Activated naive CD8-positive, alpha-beta T cell treated with anti-CD3 and anti-CD28 coated beads, Interleukin-2, amount 10 ng/mL, durations not matched to agents 7 days and 5 days (primary cell): ENCODE measurements around the gene XXYLT1. TPM values are rescaled to one million over a fixed set of nuclear protein-coding genes. Genes with fewer than 3 reads are reported as not detected.

Experiments used
- ATAC-seq: fragments of 150-1000 bp; cut with Tn5 transposase; one replicate; pipeline ENCODE4 v1.10.0; 2021; ENCODE audit warnings: low read depth, moderate library complexity
- POLR2A ChIA-PET: fragments of 350-600 bp; sonication (Branson Sonifier 250); formaldehyde crosslinking; loops from one replicate; lab custom pipeline; 2021; ENCODE audit warnings: antibody characterized with exemption; lab: Charles Lee
- DNase-seq: peaks from one replicate; pipeline ENCODE4 v3.0.0; 2021
- H3K27ac Mint-ChIP-seq: one replicate; pipeline ENCODE4 v1.8.0; 2022; ENCODE audit warnings: mild to moderate bottlenecking, mixed read lengths
- H3K27me3 Mint-ChIP-seq: one replicate; pipeline ENCODE4 v1.8.0; 2022; ENCODE audit warnings: mild to moderate bottlenecking, moderate library complexity, mixed read lengths
- H3K36me3 Mint-ChIP-seq: one replicate; pipeline ENCODE4 v1.8.0; 2021; ENCODE audit warnings: mild to moderate bottlenecking, mixed read lengths
- H3K4me1 Mint-ChIP-seq: one replicate; pipeline ENCODE4 v1.8.0; 2021; ENCODE audit warnings: mixed read lengths
- H3K4me3 Mint-ChIP-seq: one replicate; pipeline ENCODE4 v1.8.0; 2022; ENCODE audit warnings: mild to moderate bottlenecking, moderate library complexity, mixed read lengths
- H3K9me3 Mint-ChIP-seq: one replicate; pipeline ENCODE4 v1.8.0; 2021; ENCODE audit warnings: mixed read lengths
- total RNA-seq, 2 experiments: library from RNA; stranded (reverse); gene quantifications; one replicate each; pipeline ENCODE4 v1.2.3, GENCODE V29; 2021

The XXYLT1 gene
- total RNA-seq, 2 experiments from 2014 or later: 6.8 to 8.3 TPM

GRCh38 chr3:195076981-195077610, 193.9 kb downstream of the XXYLT1 start:
- DNase-seq (no peak), ATAC-seq (no peak)

GRCh38 chr3:195075941-195076875, 194.8 kb downstream of the XXYLT1 start:
- H3K9me3 Mint-ChIP-seq: no peaks in the 10 kb centered on the region
- H3K27ac Mint-ChIP-seq: no peak overlapping the region
- no peak for ATAC-seq

More at GRCh38 chr3:195076981-195077610, 193.9 kb downstream of the XXYLT1 start:
- no peaks in the 10 kb centered on the region for H3K9me3 Mint-ChIP-seq
- H3K27me3 Mint-ChIP-seq: no peaks in the 10 kb centered on the region
- H3K36me3 Mint-ChIP-seq: no peaks in the 10 kb centered on the region
- peaks cover 5% of the 10 kb centered on the region for H3K4me1 Mint-ChIP-seq
- H3K4me3 Mint-ChIP-seq: no peak overlapping the region
- no peak overlapping the region for H3K27ac Mint-ChIP-seq
- POLR2A ChIA-PET: no interaction called here

DNA sequence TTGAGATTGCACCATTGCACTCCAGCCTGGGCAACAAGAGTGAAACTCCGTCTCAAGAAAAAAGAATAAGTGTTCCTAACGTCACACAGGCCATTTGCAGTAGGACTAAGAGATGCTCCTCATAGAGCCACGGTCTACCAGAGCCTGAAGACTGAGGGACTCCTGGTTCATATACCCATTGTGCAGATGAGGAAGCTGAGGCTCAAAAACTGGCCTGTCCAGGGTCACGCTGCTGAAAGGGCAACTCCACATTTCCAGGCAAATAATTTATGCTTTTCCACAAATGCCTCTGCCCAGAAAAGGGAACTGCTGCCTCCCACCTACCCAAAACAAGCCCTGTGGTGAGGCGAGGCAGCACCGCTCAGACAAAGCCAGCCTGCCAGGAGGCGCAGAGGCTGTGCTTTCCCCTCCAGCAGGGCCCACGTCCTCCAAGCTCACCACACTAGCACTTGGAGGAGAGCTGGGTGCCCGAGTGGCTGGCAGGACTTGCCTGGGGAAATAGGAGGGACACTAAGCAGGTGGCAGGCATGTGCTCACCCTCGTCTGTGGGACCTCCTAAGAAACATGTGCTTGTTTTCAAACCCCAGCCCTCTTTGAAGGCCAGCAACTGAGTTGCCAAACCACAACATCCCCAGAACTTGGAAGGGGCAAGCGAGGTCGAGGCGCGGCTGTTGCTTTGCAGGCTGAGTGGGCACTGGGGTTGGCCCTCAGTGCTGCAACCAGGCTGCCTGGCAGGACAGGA, 195.6 kb downstream of the XXYLT1 start:
- Mint-ChIP-seq H3K27me3 (no peaks in the 10 kb centered on the region), H3K27ac (no peak overlapping the region), H3K9me3 (no peaks in the 10 kb centered on the region), H3K4me3 (no peak overlapping the region), H3K4me1 (peaks cover 5% of the 10 kb centered on the region), H3K36me3 (no peaks in the 10 kb centered on the region)
- POLR2A ChIA-PET: no interaction called here
- DNase-seq (no peak), ATAC-seq (no peak)

More at GRCh38 chr3:195075941-195076875, 194.8 kb downstream of the XXYLT1 start:
- Mint-ChIP-seq H3K4me3 (no peak overlapping the region), H3K4me1 (peaks cover 5% of the 10 kb centered on the region), H3K27me3 (no peaks in the 10 kb centered on the region), H3K36me3 (no peaks in the 10 kb centered on the region)
- POLR2A ChIA-PET: no interaction called here
- no peak for DNase-seq

DNA sequence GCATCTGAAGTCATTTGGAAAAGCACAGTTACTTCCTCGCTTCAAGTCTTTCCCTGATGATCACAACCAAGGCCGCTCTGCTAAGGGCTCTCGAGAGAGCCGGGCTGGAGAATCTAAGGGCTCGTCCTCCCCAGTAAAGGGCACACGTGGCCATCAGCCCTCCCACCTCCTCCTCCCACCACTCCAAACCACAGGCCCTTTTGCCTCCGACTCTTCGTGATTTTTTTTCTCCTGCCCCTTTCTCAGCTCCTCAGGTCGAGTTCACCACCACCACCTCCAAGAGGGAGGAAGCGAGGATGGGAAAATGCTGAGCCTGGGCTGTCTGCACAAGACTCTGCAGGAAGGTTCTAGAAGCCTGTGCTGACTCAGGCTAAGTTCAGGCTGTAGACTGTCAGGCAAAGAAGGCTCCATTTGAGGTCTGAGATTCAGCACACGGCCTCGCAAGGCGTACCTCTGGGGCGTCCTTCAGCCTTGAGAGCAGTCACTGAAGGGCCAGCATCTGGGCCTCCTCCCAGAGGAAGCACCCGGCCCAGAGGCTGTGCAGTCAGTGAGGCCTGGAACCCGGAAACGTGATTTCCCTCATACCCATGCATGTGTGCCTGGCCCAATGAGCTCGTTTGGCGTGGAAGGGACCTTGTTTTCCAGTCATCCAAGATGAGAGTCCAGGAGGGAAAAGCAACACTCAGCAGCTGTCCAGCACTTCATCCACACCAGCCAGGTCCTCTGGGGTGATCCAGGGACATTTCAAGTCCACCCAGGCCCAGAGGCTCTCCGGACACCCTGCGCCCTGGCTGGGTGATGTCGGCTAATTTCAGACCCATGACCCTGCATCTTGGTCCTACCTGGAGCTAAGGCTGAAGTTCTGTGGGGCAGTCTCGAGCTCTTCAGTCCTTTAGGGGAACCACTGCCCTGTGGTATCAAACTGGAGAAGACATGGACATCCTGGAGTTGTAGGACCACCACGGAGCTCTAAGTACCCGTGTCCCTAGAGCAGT, 196.8 kb downstream of the XXYLT1 start:
- Mint-ChIP-seq H3K36me3 (no peaks in the 10 kb centered on the region), H3K27ac (no peak overlapping the region), H3K9me3 (no peaks in the 10 kb centered on the region), H3K4me3 (no peak overlapping the region), H3K4me1 (no peaks in the 10 kb centered on the region), H3K27me3 (no peaks in the 10 kb centered on the region)
- POLR2A ChIA-PET: no interaction called here
- ATAC-seq (no peak), DNase-seq (peak; percentile 9)

DNA sequence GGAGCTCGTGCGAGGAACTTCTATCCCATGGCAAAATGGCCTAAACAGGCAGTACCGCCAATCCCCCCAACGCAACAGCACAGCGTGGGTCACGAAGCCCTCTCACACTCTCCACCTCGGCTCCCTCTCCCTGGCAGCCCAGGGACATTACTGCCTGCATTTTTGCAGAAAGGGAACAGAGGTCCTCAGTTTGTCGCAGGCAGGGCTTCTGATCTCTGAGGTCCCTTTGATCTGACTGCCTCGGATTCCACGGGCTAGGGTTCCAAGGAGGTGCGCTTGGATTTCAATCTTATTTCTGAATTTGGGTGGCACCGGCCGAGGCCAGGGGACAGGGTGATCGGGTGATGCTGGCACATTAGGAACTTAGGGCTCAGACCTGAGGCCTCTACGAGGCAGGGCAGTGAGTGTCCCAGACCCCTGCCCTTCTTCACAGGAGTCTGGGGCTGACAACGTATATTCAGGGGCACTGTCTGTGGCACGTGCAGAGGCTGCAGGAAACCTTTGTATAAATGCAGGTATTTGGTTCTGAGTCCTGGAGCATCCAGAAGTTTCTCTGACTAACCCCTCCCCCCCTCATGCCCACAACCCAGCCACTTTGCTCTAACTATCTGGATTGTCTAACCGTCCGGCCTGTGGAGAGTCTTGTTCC, 197.9 kb downstream of the XXYLT1 start:
- Mint-ChIP-seq H3K27me3 (no peaks in the 10 kb centered on the region), H3K36me3 (no peaks in the 10 kb centered on the region), H3K9me3 (no peaks in the 10 kb centered on the region), H3K27ac (no peak overlapping the region), H3K4me1 (no peaks in the 10 kb centered on the region), H3K4me3 (no peak overlapping the region)
- POLR2A ChIA-PET: no interaction called here
- DNase-seq (peak; percentile 11), ATAC-seq (no peak)

DNA sequence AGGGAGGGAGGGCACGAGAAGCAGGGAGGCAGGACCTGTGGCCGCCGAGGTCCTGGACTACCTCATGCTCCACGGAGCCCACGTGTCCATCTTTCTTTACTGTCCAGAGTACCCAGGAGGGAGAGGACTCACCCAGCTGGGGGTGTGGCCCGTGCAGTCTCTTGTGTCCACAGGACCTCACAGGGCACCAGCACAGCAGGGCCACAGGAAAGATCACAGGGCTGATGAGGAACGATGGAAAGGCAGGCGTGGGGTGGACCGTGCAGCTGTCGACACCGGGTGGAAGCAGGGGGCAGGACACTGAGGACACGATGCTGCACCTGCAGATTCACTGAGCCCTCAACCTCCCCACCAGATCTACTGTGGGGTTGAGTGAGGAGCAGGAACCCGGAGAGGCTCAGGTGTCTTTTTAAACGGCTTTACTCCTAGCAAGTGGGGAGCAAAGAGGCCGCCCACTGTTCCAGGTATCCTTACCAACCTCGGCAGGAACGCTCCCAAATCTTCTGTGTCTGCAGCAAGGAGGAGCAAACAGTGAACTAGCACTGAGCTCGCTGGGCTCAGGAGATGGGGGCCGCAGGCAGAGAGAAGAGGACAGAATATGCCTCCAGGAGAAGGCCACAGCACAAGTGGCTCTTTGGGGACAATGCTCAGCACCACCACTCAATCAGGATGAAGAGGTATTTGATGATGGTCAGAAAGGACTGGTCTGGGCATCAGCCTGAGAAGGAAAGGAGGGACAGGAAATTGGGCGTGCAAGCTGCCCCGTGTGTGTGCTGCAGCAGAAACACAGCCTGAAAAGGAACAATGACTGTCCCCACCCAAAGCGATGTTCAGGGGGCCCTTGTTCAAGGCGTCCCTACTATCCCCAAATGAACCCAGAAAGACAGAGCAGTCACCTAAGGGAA, 198.8 kb downstream of the XXYLT1 start:
- H3K9me3 Mint-ChIP-seq: no peaks in the 10 kb centered on the region
- H3K27ac Mint-ChIP-seq: no peak overlapping the region
- H3K4me1 Mint-ChIP-seq: no peaks in the 10 kb centered on the region
- no peaks in the 10 kb centered on the region for H3K27me3 Mint-ChIP-seq
- ATAC-seq (no peak), DNase-seq (peak; percentile 22)
- peaks cover 3% of the 10 kb centered on the region for H3K36me3 Mint-ChIP-seq
- no peak overlapping the region for H3K4me3 Mint-ChIP-seq
- POLR2A ChIA-PET: no interaction called here

- H3K27me3 Mint-ChIP-seq: no peaks in the 10 kb centered on the region
- H3K4me3 Mint-ChIP-seq: no peak overlapping the region
- no peak overlapping the region for H3K27ac Mint-ChIP-seq
- H3K9me3 Mint-ChIP-seq: peaks cover 1% of the 10 kb centered on the region
- peaks cover 6% of the 10 kb centered on the region for H3K36me3 Mint-ChIP-seq
- POLR2A ChIA-PET: no interaction called here
- no peaks in the 10 kb centered on the region for H3K4me1 Mint-ChIP-seq
- ATAC-seq: no peak
- DNase-seq: peak; percentile 14
Observed at GRCh38 chr3:195071011-195071728, 199.8 kb downstream of the XXYLT1 start.

DNA sequence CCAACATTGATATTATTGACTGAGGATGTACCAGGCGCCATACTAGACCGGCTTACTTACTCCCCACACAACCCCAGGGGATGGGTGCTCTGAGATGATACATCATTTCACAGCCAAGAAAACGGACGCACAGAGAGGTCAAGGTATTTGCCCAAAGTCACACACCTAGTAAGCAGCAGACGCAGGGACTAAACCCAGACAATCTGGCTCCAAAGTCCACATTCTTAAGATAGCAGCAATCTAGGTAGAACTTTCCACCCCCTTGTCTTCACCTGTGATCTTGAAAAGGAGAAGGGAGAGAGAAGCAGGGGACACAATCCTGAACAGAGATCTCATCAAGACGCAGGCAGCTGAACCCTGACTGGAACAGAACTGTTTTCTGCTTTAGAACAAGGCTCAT, 200.6 kb downstream of the XXYLT1 start:
- H3K36me3 Mint-ChIP-seq: peaks cover 11% of the 10 kb centered on the region
- no peak overlapping the region for H3K27ac Mint-ChIP-seq
- ATAC-seq: no peak
- peak; percentile 0 for DNase-seq
- peaks cover 1% of the 10 kb centered on the region for H3K9me3 Mint-ChIP-seq
- H3K4me1 Mint-ChIP-seq: no peaks in the 10 kb centered on the region
- no peak overlapping the region for H3K4me3 Mint-ChIP-seq
- POLR2A ChIA-PET: no interaction called here
- no peaks in the 10 kb centered on the region for H3K27me3 Mint-ChIP-seq

DNA sequence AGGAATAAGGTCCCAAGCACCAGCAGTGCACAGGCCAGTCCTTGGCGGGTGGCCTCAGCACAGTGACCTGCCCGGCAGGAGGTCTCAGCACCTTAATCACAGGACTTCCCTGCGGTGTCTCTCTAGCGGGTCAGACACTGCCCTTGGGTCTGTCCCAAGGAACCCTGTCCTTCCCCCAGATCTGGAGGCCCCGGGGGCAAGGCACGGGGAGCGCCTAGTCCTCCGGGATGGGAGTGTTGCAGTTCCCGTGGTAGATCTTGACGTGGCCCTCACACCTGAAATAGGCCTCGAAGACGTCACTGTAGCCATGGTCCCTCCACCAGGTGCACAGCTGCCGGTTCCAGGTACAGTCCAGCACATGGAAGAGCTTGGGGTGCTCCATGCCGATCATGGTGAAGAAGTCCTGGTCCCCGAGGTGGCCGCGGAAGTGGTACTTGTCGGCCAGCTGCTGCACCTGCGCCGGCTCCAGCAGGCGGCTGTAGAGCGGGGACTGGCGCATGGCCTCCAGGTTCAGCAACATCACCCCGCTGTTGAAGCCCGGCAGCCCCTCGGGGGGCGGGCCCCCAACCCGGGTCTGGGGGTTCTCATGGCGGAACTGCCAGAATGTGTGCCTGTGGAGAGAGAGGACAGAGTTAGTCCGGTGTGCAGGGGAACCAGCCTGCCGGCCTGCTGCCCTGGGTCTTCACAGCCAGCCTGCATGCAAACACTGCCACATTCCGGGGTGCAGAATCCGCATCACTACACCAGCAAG, 201.3 kb downstream of the XXYLT1 start:
- no peaks in the 10 kb centered on the region for H3K27me3 Mint-ChIP-seq
- peaks cover 11% of the 10 kb centered on the region for H3K36me3 Mint-ChIP-seq
- no peak overlapping the region for H3K4me3 Mint-ChIP-seq
- no peaks in the 10 kb centered on the region for H3K4me1 Mint-ChIP-seq
- peaks cover 1% of the 10 kb centered on the region for H3K9me3 Mint-ChIP-seq
- POLR2A ChIA-PET: no interaction called here
- H3K27ac Mint-ChIP-seq: no peak overlapping the region
- peak; percentile 20 for DNase-seq
- ATAC-seq: no peak

GRCh38 chr3:195068084-195069080, 202.6 kb downstream of the XXYLT1 start:
- peaks cover 1% of the 10 kb centered on the region for H3K9me3 Mint-ChIP-seq
- no peak for ATAC-seq
- POLR2A ChIA-PET: no interaction called here
- no peak overlapping the region for H3K4me3 Mint-ChIP-seq
- H3K36me3 Mint-ChIP-seq: peaks cover 11% of the 10 kb centered on the region
- peak; percentile 3 for DNase-seq
- peaks cover 2% of the 10 kb centered on the region for H3K4me1 Mint-ChIP-seq
- no peak overlapping the region for H3K27ac Mint-ChIP-seq
- no peaks in the 10 kb centered on the region for H3K27me3 Mint-ChIP-seq
